ENCODE results near the gene KHDC4.
"Not testable (repeated sequence)": the region's sequence is repeated elsewhere in the genome, so short reads cannot be mapped to it uniquely, and the experiment has no call there.

DNA sequence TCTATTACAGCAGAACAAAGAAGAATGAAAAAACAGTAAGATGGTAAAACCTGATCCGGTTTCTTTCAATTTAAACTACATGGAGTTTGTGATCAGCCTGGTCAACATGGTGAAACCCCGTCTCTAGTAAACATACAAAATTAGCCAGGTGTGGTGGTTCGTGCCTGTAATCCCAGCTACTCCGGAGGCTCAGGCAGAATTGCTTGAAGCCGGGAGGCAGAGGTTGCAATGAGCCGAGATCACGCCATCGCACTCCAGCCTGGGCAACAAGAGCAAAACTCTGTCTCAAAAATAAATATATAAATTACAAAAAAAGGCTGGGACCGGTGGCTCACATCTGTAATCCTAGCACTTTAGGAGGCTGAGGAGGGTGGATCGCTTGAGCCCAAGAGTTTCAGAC is 3.5 kb downstream of the KHDC4 start:
- TF ChIP-seq, protein P1, sequence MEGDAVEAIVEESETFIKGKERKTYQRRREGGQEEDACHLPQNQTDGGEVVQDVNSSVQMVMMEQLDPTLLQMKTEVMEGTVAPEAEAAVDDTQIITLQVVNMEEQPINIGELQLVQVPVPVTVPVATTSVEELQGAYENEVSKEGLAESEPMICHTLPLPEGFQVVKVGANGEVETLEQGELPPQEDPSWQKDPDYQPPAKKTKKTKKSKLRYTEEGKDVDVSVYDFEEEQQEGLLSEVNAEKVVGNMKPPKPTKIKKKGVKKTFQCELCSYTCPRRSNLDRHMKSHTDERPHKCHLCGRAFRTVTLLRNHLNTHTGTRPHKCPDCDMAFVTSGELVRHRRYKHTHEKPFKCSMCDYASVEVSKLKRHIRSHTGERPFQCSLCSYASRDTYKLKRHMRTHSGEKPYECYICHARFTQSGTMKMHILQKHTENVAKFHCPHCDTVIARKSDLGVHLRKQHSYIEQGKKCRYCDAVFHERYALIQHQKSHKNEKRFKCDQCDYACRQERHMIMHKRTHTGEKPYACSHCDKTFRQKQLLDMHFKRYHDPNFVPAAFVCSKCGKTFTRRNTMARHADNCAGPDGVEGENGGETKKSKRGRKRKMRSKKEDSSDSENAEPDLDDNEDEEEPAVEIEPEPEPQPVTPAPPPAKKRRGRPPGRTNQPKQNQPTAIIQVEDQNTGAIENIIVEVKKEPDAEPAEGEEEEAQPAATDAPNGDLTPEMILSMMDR (conservative IDR thresholded peaks at IDR 0.05 in 1 of 2, IDR thresholded peaks at IDR 0.05 in 1 of 2; ENCODE audit: low read depth in 1 of 2, low read length in 2 of 2) = not testable (repeated sequence)
- not testable (repeated sequence) for TF ChIP-seq EZH2 (IDR thresholded peaks at IDR 0.05; ENCODE audit: low read length, missing control alignments)
